Lower lobe of right lung (tissue), 2 donors: ENCODE measurements around the gene MMP15. TPM values are rescaled to one million over a fixed set of nuclear protein-coding genes. Genes with fewer than 3 reads are reported as not detected.

ENCODE experiments used
- ATAC-seq, 2 donors: fragments of 200-7000 bp; cut with Tn5 transposase; one replicate each; pipeline ENCODE4 v1.9.1; 2020 to 2022; ENCODE audit warnings: mild to moderate bottlenecking in 2 of 2, moderate library complexity in 2 of 2
- DNase-seq: peaks from one replicate; pipeline ENCODE4 v3.0.0-alpha.2; 2020
- H3K27ac ChIP-seq: fragments of 200-600 bp; one replicate; pipeline ENCODE4 v1.8.0; 2022
- H3K27me3 ChIP-seq: fragments of 200-600 bp; one replicate; pipeline ENCODE4 v1.8.0; 2022; ENCODE audit warnings: low read depth
- H3K36me3 ChIP-seq: fragments of 200-600 bp; one replicate; pipeline ENCODE4 v1.8.0; 2022; ENCODE audit warnings: mild to moderate bottlenecking
- H3K4me1 ChIP-seq: fragments of 200-600 bp; one replicate; pipeline ENCODE4 v1.8.0; 2022
- H3K4me3 ChIP-seq: fragments of 200-600 bp; one replicate; pipeline ENCODE4 v1.8.0; 2022; ENCODE audit warnings: mild to moderate bottlenecking
- H3K9me3 ChIP-seq: fragments of 200-600 bp; one replicate; pipeline ENCODE4 v1.8.0; 2022
- intact Hi-C: fragments of 100-400 bp; cut with DNase I; formaldehyde crosslinking; loops from one replicate; pipeline ENCODE4 v1.11.0; 2022
- total RNA-seq: library from RNA; stranded (reverse); fragmentation: NEBNext Ultra II Directional; extraction: Animal tissue kit (Norgen Biotek cat#: 25700); gene quantifications from one replicate; pipeline ENCODE4 v1.2.1, GENCODE V29; 2021
- TF ChIP-seq, protein P1 (sequence below): fragments of 200-600 bp; IDR thresholded peaks from one replicate; pipeline ENCODE4 v1.8.0; 2022; ENCODE audit warnings: antibody characterized with exemption, mild to moderate bottlenecking
- donor health status: DM: no; HTN: yes; CAD: no; lungs with severe emphysema.

The MMP15 gene
- total RNA-seq, 1 donor from 2014 or later = 21.5 TPM

DNA sequence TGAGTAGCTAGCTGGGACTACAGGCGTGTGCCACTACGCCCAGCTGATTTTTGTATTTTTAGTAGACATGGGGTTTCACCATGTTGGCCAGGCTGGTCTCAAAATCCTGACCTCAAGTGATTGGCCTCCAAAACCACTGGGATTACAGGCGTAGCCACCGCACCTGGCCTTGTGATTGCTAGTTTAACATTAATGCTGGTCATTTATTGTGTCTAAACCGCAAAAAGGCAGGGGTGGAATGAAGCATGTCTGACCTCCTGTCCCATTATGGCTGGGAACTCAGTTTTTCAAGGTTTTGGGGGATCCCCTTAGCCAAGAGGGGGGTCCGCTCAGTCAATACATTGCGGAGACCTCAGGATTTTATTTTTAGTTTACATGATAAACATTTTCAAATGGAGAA is 43.9 kb upstream of the MMP15 start:
- Histone ChIP-seq H3K9me3 (no peaks in the 10 kb centered on the region), H3K36me3 (no peaks in the 10 kb centered on the region), H3K27me3 (no peaks in the 10 kb centered on the region), H3K4me3 (no peak overlapping the region), H3K27ac (no peak overlapping the region), H3K4me1 (peaks cover 16% of the 10 kb centered on the region)
- TF ChIP-seq, protein P1, sequence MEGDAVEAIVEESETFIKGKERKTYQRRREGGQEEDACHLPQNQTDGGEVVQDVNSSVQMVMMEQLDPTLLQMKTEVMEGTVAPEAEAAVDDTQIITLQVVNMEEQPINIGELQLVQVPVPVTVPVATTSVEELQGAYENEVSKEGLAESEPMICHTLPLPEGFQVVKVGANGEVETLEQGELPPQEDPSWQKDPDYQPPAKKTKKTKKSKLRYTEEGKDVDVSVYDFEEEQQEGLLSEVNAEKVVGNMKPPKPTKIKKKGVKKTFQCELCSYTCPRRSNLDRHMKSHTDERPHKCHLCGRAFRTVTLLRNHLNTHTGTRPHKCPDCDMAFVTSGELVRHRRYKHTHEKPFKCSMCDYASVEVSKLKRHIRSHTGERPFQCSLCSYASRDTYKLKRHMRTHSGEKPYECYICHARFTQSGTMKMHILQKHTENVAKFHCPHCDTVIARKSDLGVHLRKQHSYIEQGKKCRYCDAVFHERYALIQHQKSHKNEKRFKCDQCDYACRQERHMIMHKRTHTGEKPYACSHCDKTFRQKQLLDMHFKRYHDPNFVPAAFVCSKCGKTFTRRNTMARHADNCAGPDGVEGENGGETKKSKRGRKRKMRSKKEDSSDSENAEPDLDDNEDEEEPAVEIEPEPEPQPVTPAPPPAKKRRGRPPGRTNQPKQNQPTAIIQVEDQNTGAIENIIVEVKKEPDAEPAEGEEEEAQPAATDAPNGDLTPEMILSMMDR = no peak
- DNase-seq (no peak), ATAC-seq (no peak)
- intact Hi-C loops = no loop called here

DNA sequence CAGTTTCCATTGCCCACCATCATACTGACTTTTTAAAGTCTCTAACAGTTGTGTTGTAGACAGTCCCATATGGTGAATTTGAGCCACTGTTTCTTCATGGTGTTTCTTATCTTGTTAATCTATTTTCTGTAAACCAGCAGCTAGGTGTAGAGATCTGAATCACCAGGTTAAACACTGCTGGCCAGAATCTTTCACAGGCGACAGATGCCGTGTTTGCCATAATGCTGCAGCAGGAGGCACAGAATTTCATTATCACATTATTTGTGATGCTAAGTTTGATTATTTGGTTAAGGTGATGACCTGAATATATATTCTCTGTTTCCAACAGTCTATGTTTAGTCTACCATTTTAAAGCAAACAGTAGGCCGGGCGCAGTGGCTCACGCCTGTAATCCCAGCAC is 43.2 kb upstream of the MMP15 start:
- H3K9me3 ChIP-seq = no peaks in the 10 kb centered on the region
- DNase-seq (no peak), ATAC-seq (no peak)
- H3K36me3 ChIP-seq = no peaks in the 10 kb centered on the region
- no peaks in the 10 kb centered on the region for H3K27me3 ChIP-seq
- no peak overlapping the region for H3K27ac ChIP-seq
- H3K4me1 ChIP-seq = peaks cover 16% of the 10 kb centered on the region
- TF ChIP-seq, protein P1 = no peak
- intact Hi-C loops = no loop called here
- no peak overlapping the region for H3K4me3 ChIP-seq

DNA sequence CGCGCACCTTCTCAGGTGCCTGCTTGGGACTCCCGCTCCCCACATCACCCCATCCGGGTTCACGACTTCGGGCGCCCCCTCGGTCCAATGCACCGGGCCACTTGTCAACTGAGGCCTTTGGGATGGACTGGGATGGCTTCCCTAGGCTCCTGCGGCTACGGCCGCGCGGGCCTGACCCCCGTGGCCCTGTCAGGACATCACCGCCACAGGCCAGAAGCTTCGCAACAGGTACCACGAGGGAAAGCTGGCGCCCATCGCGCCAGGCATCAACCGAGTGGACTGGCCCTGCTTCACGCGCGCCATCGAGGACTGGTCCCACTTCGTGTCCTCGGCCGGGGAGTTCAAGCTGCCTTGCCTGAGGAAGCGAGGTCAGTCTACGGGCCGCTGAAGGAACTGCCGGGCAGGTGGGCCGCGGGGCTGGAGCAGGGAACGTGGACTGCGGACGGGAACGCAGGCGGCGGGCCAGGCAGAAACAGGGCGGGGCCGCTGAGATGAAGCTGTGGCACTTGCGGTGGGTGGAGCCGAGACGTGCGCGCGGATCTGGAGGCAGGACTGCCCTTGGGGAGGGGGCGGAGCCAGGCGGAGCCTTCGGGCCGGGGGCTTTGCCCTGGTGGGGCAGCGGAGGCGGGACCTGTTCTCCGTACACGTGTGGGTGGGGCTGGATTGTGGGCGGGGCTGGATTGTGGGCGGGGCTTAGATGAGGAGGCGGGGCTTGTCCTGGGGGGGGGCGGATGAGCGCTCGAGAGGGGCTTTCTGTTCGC is 40.9 kb upstream of the MMP15 start:
- ATAC-seq (peak; percentile 98 to 99), DNase-seq (peak; percentile 94)
- Histone ChIP-seq H3K9me3 (no peaks in the 10 kb centered on the region), H3K27me3 (no peaks in the 10 kb centered on the region), H3K4me1 (peaks cover 16% of the 10 kb centered on the region), H3K4me3 (peak overlapping the region; percentile 67), H3K27ac (peak overlapping the region; percentile 44), H3K36me3 (no peaks in the 10 kb centered on the region)
- TF ChIP-seq, protein P1 = no peak
- intact Hi-C loops = no loop called here

GRCh38 chr16:57985204-57986181 is 40.1 kb upstream of the MMP15 start:
- H3K27ac ChIP-seq = peak overlapping the region; percentile 53
- no peaks in the 10 kb centered on the region for H3K36me3 ChIP-seq
- ATAC-seq (peak; percentile 72 to 76), DNase-seq (peak; percentile 43)
- H3K4me1 ChIP-seq = peaks cover 16% of the 10 kb centered on the region
- no peaks in the 10 kb centered on the region for H3K27me3 ChIP-seq
- no peaks in the 10 kb centered on the region for H3K9me3 ChIP-seq
- intact Hi-C loops = no loop called here
- TF ChIP-seq, protein P1 = no peak
- peak overlapping the region; percentile 67 for H3K4me3 ChIP-seq

DNA sequence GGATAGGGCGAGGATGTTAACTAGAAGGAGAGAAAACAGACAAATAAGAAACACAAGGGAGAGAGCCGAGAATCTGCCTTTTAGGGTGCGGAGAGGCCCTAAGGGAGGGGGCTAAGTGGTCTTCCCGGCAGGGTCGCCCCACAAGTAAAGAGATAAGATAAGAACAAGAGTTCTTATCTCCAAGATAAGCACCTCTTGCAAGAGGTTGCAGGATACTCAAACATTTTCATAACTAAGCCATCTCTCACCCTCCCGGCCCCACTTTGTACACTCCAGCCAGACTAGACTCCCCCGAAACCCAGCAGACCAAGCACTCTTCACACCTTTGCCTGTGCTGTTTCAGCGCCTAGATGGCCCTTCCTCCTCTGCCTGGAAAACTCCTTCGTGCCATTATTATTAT is 39.4 kb upstream of the MMP15 start:
- no peak for DNase-seq
- peak overlapping the region; percentile 67 for H3K4me3 ChIP-seq
- H3K27ac ChIP-seq = no peak overlapping the region

More for the DNA sequence above, 39.4 kb upstream of the MMP15 start:
- no peaks in the 10 kb centered on the region for H3K9me3 ChIP-seq
- no peaks in the 10 kb centered on the region for H3K27me3 ChIP-seq
- ATAC-seq = peak in 1 of 2 donors; percentile 6
- peaks cover 16% of the 10 kb centered on the region for H3K4me1 ChIP-seq
- TF ChIP-seq, protein P1 = no peak
- intact Hi-C loops = no loop called here
- H3K36me3 ChIP-seq = no peaks in the 10 kb centered on the region
